GM18858 (cell line): Measurements from ENCODE around the gene TSPAN4.

Experiments
- ATAC-seq: cut with Tn5 transposase; IDR thresholded peaks from one replicate; pipeline ENCODE4 v1.9.1; 2021; ENCODE audit not compliant: unreplicated experiment

TSPAN4 gene

DNA sequence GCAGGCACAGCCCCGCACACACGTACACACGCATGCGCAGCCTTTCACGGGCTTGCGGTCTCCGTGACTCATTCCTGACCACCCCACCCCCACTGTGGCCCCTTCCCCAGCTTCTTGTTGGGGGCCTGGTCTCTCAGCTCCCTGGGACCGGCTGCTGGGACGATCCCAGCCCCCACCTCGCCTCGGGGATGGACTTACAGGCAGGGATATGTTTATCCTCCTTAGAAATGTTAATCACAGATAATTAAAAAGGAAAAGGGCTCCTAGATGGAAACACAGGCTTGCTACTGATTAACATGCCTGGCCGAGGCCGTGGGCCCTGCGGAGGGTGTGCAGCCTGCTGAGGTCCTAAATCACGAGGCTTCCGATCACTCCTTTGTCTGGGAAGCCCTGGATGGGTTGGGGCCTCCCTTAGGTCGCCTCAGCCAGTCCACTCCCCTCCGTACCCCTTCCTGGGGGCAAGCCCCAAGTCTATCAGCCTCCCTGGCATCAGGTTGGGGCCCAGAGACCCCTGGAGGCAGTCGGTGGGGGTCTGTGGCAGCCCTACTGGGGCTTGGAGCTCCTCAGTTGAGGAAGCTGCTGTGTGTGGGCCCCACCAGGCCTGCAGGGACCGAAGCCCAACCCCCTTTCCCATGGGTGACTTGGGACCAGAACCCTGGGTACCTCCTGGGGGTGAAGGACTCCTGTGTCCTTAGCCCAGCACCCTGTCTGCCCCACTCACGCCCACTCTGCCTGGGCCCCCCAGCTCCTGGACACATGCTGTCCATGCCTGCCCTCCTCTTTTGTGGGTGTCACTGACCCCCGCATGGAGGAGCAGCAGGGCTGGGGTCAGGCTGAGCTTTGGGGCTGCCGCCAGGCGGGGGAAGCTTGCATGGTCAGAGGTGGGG is 20.6 kb downstream of the TSPAN4 start:
- no peak for ATAC-seq

DNA sequence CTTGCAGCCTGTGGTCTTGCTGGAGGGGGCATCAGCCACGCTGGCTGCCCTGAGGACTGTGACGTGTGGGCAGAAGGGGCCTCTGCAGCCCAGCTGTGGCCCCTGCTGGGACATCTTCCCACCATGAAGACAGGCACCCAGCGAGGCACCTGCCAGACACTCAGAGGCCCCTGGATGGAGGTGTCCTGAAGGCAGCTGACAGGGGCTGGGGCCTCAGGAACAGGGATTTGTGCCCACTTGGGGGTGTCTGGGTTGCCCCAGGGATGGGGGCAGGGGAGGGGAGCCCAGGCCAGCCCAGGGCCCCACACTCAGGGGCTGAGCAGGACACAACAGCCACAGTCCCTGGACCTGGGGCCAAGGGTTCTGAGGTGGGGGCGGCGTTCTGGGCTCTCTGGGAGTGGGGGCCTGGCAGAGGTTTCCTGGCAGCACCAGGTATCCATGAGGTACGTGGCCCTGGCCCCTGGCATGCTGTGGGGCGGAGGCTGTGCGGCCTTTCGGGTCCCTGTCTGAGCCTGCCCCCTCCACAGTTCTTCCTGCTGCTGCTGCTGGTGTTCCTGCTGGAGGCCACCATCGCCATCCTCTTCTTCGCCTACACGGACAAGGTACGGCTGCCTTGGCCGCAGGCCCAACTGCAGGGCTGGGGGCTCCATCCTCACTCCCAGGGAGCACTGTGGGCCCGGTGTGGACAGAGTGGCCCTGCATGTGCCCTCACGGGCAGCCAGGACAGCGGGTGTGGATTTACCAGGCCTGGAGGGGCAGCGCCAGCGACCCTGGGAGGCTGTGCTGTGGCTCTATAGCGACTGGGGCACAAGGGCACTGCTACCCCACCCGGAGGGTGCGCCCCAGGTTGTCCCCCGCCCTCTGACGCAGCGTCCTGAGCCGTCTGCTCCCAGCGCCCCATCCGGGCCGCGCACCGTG is 21.5 kb downstream of the TSPAN4 start:
- no peak for ATAC-seq

DNA sequence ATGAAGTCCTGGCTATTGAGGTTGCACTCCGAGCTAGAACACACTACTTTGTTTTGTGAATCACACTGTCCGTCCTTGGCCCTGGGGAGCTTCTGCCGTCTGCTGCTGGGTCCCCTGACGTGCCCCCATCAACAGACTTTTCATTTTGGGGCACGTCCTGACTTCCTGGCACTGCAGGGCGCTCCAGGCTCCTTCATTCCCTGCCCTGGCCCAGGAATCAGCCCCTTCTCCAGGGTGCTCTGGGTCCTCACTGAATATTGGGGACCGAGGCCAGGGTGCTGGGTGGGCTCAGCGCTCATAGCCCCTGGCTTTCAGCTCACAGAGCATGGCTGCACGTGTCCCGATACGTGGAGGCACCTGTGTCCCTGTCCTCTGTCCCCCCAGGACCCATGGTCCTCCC is 22.2 kb downstream of the TSPAN4 start:
- no peak for ATAC-seq

DNA sequence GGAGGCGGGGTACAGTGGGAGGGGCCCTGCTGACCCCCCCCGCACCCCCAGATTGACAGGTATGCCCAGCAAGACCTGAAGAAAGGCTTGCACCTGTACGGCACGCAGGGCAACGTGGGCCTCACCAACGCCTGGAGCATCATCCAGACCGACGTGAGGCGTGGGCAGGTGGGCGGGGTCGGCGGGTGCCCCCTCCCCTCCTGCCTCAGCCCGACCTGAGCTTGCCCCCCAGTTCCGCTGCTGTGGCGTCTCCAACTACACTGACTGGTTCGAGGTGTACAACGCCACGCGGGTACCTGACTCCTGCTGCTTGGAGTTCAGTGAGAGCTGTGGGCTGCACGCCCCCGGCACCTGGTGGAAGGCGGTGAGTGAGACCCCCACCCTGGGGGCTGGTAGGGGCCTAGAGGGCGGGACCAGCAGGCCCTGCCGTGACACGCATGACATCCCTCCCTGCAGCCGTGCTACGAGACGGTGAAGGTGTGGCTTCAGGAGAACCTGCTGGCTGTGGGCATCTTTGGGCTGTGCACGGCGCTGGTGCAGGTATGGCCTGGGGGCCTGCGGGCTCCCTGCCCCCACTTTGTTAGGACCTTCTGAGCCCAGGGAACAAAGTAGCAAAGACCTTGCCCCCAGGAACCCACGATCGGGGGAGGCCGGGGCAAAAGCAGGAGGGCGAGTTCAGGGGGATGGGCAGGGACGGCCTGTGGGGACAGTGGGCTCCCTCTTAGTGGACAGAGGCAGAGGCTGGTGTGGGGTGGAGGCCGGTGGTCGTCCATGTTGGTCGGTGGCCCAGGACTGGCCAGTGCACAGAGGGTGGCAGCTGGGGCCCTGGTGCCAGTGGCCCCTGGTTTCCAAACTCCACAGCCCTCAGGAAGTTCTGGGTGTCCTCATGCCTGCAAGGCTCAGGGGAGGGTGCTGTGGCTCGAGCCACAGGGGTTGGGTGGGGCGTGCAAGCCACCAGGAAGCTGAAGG is 23.1 kb downstream of the TSPAN4 start:
- ATAC-seq = no peak

DNA sequence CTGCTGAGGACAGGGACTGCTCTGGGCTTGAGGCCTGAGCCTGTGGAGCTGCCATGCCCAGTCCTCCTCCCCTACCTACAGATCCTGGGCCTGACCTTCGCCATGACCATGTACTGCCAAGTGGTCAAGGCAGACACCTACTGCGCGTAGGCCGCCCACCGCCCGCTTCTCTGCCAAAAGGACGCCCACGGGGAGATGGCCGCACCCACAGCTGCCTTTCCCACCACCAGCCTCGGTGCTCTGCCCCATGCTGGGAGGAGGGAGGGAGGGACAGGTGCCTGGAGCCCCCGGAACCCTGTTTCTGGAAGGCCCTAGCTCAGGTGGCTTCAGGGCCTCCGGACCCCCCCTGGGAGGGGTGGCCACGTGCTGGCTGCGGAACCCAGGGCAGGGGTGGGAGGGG is 23.8 kb downstream of the TSPAN4 start:
- no peak for ATAC-seq

DNA sequence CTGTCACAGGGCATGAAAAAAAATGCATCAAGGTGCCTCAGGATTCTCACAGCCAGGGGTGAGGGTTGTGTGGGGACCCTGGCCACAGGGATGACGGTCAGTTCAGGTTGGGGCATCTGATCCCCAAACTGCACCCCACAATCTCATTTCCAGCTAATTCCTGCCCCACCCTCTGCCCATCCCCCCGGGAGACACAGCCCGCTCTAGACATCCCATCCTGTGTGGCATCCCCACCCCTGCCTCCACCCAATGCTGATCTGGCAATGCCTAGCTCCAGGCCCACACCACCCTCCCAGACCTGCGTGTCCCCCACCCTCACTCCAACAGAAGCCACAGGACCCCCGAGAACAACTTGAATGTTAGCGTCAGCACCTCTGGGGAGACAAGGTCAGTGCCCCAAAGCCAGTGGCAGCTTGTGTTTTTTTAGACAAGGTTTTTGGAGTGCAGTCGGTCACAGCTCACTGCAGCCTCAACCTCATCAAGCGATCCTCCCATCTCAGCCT is 25.3 kb downstream of the TSPAN4 start:
- ATAC-seq = no peak

DNA sequence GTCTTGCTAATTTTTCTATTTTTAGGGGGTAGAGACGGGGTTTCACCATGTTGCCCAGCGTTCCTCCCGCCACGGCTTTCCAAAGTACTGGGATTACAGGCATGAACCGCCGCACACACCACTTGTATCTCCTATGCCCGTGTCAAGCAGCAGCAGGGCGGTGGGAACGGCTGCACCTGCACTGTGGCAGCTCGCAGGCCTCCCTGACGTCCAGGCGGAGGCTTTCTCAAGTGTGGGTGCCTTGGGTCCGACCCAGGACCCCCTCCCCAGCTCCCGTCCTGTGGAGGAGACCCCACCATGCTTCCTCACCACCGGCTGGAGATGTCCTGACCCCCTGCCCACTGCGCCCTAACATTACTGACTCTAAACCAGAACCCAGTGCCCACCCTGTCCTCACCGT is 25.7 kb downstream of the TSPAN4 start:
- ATAC-seq = no peak

DNA sequence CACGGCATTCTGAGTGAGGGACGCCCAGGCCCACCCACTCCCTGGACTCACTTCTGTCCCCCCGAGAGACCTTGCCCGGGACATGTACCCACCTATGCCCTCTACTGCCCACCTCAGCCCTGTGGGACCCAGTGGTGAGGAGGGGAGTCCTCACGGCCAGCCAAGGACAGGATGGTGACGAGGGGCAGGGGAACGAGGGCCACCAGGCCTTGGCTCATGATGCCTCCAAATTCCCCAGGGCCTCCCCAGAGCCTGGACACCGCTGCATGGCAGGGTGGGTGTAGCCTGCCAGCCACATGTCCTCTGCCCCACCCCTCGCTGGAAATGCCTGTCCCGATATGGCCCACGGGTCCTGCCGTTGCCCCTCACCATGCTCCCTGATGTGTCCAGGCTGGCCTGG is 26.1 kb downstream of the TSPAN4 start:
- no peak for ATAC-seq

DNA sequence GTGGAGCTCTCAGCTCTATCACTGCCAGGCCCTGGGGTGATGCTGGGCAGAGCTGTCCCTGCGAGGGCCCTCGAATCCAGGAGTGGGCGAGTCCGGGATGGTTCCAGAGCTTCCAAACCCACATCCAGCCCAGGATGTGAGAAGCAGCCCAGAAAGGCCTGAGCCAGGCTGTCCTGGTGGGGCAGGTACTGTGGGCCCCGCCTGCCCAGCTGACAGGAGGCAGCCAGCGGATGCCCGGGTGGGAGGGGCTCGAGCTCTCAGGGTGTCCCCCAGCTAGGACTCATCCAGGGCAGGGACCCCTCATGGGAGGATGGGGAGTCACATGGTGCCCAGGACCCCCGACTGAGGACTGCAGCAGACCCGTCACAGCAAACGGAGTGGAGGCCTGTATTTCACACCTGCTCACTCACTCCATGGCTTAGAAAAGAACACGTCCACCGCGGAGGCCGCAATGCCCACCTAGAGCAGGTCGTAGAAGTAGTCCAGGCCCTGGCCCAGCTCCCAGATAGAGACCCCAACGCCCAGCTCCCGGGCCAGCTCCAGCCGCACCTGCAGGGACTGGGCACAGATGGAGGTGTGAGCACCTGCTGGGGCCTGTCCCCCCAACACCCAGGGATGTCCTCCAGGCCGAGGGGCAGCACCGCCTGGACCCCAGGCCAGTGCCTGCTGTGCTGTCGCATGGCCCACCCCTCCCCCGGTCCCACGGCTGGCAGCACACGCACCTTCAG is 26.9 kb downstream of the TSPAN4 start:
- no peak for ATAC-seq

DNA sequence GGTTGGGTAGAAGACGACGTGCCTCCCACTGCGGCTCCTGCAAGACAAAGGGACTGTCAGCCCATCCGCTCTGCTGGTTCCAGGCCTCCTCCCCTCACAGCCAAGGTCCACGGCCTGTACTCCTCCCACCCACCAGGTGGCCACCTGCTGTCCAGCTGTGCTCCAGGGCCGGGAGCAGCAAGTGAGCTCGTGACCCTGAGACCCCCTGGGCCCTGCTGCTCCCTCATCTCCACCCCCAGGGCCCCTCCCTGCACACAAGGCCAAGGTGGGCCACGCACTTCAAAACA is 27.4 kb downstream of the TSPAN4 start:
- ATAC-seq = no peak

DNA sequence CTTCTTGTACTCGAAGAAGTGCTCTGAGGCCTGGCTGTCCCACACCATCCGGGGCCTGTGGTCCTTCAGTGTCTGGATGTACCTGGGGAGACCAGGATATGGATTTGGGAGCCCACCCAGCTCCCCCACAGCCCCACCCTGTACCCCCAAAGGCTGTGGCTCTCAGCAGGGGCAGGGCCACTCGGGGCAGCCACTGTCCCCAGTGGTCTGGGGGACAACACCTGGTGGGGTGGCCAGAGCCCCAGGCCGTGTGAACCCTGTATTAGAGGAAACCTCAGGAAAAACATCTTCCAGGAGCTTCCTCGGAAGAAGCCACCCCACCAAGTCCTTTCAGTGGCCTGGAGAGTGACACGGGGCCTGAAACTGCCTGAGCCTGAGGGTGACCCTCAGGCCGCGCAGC is 27.8 kb downstream of the TSPAN4 start:
- ATAC-seq = no peak

DNA sequence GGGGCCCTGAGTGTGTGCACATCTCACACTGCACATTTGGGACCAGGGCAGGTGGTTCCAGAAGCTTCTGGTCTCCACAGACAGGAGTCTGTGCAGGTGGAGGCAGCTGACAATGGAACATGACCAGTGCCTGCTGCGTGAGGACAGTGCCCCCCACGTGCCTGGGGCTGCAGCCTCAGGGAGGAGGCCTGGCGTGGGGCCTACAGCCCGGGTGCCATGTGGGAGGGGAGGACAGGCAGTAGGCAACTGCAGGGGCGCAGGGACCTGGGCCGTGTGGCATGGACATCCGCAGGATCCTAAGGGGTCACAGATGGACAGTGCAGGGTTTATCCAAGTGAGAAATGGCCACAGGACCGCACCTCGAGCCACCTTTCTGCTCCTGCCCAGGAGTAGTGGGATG is 28.8 kb downstream of the TSPAN4 start:
- no peak for ATAC-seq

DNA sequence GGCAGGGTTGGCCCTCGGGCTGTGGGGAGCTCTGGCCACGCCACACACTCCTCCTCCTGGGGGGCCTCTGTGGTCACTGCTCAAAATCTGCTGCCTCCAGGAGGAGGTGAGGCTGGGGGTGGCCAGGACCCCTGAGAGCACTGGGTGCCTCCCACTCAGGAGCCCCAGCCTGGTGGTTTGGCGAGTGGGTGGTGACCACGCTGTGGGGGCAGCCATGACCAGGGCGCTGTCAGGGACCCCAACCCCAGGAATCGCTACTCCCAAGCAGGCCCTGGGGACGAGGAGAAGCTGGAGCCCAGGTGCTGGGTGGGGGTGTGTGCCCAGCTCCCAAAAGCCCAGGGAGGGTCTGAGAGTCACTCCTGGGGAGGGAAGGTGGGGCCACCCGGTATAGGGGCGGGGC is 30.1 kb downstream of the TSPAN4 start:
- ATAC-seq = no peak

DNA sequence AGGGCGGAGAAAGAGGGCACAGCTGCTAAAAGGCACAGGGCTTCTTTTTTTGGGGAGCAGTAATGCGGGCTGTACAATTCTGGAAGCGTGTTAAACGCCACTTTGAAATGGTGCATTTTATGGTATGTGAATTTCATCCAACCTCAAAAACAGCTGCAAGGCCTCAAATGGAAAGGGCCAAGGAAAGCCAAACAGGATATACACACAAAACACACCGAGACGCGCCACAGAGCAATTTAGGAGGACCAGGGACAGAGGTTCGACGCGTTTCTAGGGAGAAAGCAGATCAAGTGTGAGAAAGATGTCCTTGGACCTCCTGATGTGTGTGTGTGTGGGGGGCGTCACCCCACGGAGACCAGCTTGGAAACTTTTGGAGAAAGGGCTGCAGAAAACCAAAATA is 31.1 kb downstream of the TSPAN4 start:
- no peak for ATAC-seq

DNA sequence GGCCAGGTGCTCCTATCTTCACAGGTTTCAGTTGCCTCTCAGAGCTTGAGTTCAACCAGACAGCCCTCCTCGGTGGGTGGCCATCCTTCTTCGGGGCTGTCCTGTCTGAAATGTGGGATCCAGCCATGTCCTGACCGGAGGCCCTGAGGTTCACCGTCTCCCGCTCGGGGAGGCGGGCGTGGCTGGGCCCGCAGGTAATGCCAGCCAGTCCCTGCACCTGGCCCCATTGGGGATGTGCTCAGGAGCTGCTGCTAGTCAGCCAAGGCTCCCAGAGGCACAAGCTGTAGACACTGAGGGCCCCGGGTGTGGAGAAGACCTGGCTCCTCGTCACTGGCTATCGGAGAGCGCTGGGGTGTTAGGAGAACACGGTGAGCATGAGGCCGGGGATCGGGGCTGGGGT is 32.6 kb downstream of the TSPAN4 start:
- ATAC-seq = no peak

DNA sequence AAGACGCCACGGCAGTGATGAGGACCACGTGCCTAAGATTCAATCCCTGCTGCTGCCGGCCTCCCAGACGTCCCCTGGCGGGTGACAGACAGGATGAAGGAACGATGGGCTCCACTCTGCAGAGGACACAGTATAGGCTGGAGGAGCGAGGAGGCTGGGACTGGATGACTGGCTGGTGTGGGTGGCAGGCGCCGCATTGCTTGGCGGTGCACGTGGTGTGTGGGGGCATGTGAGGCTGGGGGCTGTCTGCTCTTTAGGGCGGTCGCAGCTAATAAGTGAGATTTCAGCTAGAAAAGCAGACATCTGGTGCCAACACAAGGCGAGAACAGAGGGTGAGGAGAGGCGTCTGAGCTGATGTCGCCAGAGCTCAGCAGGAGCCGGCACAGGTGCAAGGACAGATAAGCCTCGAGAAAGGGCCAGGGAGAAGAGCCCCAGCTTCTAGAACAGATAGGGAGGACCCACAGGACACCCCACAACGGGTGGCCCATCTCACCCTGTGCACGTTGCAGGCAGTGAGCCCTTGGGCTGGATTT is 33.2 kb downstream of the TSPAN4 start:
- no peak for ATAC-seq

DNA sequence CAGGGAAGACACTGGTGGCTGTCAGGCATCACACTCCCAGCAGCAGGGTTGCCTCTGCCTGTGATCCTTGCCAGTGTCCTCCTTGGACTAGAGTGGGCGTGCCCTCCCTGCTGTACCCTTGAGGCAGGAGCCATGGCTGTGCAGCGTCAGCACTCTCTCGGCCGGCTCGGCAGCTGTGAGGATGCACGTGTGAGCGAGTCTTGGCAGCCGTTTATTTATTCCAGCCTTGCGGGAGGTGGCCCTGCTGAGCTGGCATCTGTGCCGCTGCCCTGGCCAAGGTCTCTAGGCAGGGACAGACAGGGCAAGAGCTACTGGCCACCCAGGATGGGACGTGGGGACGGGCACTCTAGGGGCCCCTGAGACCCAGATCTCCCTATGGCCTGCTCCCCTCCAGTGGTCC is 33.9 kb downstream of the TSPAN4 start:
- ATAC-seq = no peak

DNA sequence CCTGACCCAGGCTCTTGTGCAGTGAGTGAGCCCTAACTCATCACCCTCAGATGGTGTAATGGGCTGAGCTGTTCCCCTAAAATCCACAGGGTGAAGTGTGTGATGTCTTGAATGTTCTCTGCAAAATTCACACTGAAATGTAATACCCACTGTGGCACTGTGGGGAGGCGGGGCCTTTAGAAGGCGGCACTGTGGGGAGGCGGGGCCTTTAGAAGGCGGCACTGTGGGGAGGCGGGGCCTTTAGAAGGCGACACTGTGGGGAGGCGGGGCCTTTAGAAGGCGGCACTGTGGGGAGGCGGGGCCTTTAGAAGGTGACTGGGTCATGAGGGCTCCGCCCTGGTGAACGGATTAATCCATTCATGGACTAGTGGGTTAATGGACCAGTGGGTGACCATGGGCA is 34.9 kb downstream of the TSPAN4 start:
- ATAC-seq = no peak

DNA sequence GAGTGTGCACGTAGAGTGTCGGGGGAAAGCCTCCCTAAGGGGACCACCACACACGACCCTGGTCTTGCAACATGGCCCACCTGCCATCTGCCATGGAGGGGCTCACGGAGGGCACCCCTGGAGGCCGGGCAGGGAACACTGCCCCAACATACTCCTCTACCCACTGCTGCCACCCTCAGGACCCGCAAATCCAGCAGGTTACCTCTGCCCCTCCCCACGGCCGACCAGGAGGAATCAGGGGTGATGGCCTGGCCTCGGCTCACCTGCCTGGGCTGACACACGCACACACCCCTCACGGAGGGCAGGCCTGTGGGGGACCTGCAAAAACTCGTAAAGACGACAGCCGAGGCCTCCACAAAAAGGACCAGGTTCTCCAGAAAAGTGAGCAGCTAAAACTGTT is 37.8 kb downstream of the TSPAN4 start:
- ATAC-seq = no peak

DNA sequence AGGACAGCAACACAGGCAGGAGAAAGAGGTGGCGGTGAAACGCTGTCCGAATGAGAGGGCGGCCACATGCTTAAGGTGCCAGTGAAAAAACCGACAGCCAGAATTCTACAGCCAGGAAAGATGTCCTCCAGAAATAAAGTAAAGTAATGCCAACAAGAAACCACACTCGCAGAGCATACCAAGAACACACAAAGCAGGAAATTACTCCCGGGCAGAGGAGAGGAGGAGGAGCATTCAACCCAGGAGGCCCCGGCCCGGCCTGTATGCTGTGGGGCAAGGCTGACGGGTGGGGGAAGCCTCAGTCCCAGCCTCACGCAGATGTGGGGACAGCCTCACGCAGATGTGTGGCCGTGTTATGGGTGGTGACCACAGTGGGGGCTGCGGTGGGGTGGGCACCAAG is 39.9 kb downstream of the TSPAN4 start:
- no peak for ATAC-seq
